NCI-H69 (cell line): ENCODE measurements around the gene EIF1.
"Not testable (repeated sequence)": the region's sequence is repeated elsewhere in the genome, so short reads cannot be mapped to it uniquely, and the experiment has no call there.

Source experiments
- DNase-seq: peaks from one replicate; lab custom pipeline; 2025; lab: John Stamatoyannopoulos, UW

EIF1 gene

GRCh38 chr17:41655611-41656111, 33.0 kb upstream of the EIF1 start:
- peak; percentile 55 for DNase-seq

- DNase-seq, result no peak
Measured at GRCh38 chr17:41656249-41657023, 32.2 kb upstream of the EIF1 start.

GRCh38 chr17:41657176-41657754, 31.4 kb upstream of the EIF1 start:
- no peak for DNase-seq

GRCh38 chr17:41657936-41658335, 30.7 kb upstream of the EIF1 start:
- DNase-seq, result no peak

GRCh38 chr17:41658846-41659245, 29.8 kb upstream of the EIF1 start:
- DNase-seq, result no peak

- no peak for DNase-seq
Measured at GRCh38 chr17:41659427-41660212, 29.1 kb upstream of the EIF1 start.

- no peak for DNase-seq
Measured at GRCh38 chr17:41660221-41660711, 28.4 kb upstream of the EIF1 start.

GRCh38 chr17:41663451-41664171, 25.1 kb upstream of the EIF1 start:
- DNase-seq, result no peak

- DNase-seq, result no peak
Measured at GRCh38 chr17:41664172-41664457, 24.6 kb upstream of the EIF1 start.

GRCh38 chr17:41664587-41665565, 23.8 kb upstream of the EIF1 start:
- DNase-seq, result no peak

- DNase-seq, result peak; percentile 95
Measured at GRCh38 chr17:41665566-41666236, 23.0 kb upstream of the EIF1 start.

- DNase-seq, result peak; percentile 93
Measured at GRCh38 chr17:41666237-41666641, 22.4 kb upstream of the EIF1 start.

- DNase-seq, result peak; percentile 88
Measured at GRCh38 chr17:41666708-41667279, 21.9 kb upstream of the EIF1 start.

GRCh38 chr17:41667280-41668041, 21.2 kb upstream of the EIF1 start:
- DNase-seq, result no peak

GRCh38 chr17:41672153-41672552, 16.5 kb upstream of the EIF1 start:
- DNase-seq, result no peak

GRCh38 chr17:41675157-41676057, 13.3 kb upstream of the EIF1 start:
- DNase-seq, result not testable (repeated sequence)

- no peak for DNase-seq
Measured at GRCh38 chr17:41676058-41676419, 12.6 kb upstream of the EIF1 start.

GRCh38 chr17:41678411-41678906, 10.2 kb upstream of the EIF1 start:
- DNase-seq, result no peak
